ENCODE data around the gene ZXDC.

GRCh38 chr3:126393563-126393962 lies 82.1 kb downstream of the ZXDC start:
- no peak for TF ChIP-seq EZH2 (IDR thresholded peaks at IDR 0.05; ENCODE audit: borderline replicate concordance, insufficient read depth, low read depth, low read length, poor library complexity, severe bottlenecking)
- no peak for TF ChIP-seq CTCF (IDR thresholded peaks at IDR 0.05)
